CMK (cell line): ENCODE measurements around the gene C3orf38.
"Not testable (repeated sequence)": the region's sequence is repeated elsewhere in the genome, so short reads cannot be mapped to it uniquely, and the experiment has no call there.

Experiments
- DNase-seq: peaks from one replicate; pipeline ENCODE4 v3.0.0-alpha.2; 2010; ENCODE audit warnings: low read depth

The C3orf38 gene

DNA sequence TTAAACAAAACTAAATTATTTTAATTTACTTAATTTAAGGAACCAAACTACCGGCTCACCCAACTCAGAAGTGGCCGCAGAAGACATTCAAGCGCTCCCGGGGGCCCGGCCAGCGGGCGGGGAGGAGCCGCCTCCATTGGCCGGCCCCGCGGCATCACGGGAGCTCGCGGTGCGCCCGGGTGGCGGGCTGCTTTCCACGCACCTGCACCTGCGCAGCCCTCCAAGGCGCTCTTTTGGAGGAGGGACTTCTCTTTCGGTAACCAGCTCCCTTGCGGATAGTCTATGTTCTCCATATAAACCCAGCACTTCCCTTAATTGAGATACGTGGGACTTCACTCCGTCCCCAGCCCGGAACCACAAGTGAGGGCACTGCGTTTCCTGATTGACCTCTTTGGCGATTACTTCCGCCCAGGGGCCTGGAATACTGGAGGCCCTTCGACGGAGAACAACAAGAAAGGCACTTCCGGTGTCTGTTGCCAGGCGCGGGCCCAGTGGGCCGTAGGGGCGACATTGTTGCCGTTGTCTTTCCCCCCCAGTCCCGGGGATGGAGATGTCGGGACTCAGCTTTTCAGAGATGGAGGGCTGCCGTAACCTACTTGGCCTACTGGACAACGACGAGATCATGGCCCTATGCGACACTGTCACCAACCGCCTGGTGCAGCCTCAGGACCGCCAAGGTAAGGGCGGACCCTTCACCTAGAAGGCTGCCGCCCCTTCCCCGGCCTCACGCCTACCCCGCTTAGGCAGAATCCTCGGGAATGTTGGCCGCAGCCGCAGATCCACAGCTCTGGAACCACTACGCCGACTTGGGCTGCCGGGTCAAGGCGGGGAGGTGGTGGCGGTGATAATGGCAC, at the start of gene C3orf38:
Gene C3orf38, plus strand, starts transcription at position 451 of the 854 bp plus-strand sequence. Its CDS starts 94 bp downstream, at position 545.
- no peak for DNase-seq

DNA sequence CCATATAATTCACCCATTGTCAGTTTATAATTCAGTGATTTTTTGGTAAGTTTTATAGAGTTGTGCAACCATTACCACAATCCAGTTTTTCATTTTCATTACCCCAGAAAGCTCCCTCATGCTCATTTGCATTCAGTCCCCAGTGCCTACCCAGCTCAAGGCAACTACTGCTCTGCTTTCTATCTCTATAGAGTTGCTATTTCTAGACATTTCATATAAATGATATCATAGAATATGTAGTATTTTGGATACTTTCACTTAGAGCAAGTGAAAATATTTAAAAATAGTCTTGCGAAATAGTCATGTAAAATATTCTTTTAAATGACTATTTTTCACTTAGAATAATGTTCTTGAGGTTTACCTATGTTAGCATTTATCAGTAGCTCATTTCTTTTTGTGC, 48.6 kb upstream of the C3orf38 start:
- DNase-seq = no peak

- no peak for DNase-seq
Observed at GRCh38 chr3:88105325-88105724, 44.4 kb upstream of the C3orf38 start.

- no peak for DNase-seq
Observed at GRCh38 chr3:88112289-88112688, 37.5 kb upstream of the C3orf38 start.

DNA sequence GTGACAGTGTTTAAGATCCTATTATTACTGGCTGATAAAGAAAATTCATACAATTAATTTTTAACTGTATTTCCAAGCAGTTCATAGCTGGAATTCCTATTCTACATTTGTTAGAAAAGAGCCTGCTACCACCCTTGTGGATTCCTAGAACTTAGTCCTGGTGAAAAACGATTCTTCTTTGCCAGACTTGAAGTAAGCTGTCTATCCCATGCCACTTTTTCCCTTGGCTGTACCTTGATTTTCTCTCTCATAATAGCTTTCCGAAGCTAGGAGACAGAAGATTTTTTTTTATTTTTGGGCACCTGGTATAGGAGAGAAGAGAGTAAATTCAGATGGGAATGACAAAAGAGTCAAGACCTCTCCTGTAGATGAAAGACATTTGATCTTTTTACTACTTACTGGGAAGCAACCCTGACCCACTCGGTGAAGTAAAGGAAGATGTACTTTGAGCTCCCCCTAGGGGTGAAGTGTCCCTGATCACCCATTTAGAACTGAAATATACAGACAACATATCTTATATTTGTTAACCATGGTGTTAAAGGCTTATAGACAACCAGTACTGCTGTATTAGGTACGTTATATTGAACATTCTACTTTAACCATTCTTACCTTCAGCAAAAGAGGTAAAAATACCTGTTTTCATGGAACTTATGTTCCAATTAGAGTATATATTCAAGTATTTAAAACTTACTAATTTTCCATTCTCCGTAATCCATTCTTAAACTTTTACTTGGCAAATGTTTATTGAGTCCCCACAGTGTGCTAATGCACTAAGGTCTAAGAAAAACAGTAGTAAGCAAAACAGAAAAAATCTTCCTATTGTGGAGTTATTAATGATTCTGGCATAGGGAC, 36.2 kb upstream of the C3orf38 start:
- DNase-seq = no peak

GRCh38 chr3:88114878-88115549, 34.7 kb upstream of the C3orf38 start:
- no peak for DNase-seq

- no peak for DNase-seq
Observed at GRCh38 chr3:88117683-88118082, 32.1 kb upstream of the C3orf38 start.

GRCh38 chr3:88118603-88119002, 31.2 kb upstream of the C3orf38 start:
- DNase-seq = not testable (repeated sequence)

- DNase-seq = no peak
Observed at GRCh38 chr3:88123526-88123925, 26.2 kb upstream of the C3orf38 start.

DNA sequence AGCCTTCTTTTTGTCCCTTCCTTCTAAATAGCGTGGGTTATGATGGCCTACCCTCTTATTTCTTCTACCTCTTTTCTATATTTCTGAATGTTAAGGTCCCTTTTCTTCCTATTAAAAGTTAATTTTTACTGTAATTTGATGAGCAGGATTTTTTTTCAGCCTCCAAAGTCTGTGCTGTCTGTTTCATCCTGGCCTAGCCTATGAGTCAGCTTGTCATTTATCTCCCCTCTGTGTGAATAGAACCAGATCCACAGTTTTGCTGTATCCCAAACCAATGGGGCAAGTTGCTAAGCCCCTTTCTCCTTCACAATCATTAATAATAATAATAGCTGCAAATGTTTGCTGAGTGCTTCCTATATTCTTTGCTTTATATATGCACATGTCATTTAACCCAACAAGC, 18.1 kb upstream of the C3orf38 start:
- DNase-seq = no peak

GRCh38 chr3:88132894-88133293, 16.9 kb upstream of the C3orf38 start:
- DNase-seq = no peak

DNA sequence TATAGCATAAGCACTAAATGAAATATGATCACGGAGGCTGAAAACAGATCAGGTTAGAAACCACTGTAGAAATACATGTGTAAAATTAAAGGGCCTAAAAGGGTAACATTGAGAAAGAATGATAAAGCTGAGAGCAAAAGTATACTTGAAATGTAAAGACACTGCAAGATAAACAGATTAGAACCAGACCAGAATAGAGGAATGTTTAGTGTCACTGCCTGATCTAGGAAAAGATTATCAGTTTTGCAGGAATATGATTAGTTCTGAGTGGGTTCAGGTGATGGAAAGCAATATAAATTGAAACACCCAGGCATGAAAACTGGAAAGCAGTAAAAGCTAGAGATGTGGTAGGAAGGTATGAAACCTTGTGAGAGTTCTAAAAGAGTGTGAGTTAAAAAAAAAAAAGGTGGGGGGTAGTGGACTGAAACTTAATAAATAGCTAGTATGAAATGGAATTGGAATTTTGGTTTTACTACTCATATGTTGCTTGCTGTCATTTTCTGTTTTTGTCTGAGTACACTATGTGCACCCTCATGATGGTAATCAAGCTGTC, 16.0 kb upstream of the C3orf38 start:
- DNase-seq = no peak

DNA sequence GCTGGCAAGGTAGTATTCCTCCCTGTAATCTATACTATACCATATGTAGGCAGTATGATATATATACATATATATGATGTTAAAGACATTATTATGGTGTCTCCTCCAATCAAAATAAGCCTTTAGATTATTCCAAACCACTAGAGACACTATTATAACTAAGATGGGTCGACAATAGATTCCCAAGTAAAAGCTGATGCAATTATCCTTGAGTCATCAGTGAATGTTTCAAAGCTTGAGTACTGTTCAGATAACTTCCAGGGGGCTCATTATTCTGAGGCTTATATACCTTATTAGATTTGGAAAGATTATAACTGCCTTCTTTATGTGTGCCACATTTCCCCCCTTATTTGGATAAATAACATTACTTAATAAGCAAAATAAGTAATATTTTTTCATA, 11.9 kb upstream of the C3orf38 start:
- no peak for DNase-seq

- no peak for DNase-seq
Observed at GRCh38 chr3:88141458-88142083, 8.2 kb upstream of the C3orf38 start.

DNA sequence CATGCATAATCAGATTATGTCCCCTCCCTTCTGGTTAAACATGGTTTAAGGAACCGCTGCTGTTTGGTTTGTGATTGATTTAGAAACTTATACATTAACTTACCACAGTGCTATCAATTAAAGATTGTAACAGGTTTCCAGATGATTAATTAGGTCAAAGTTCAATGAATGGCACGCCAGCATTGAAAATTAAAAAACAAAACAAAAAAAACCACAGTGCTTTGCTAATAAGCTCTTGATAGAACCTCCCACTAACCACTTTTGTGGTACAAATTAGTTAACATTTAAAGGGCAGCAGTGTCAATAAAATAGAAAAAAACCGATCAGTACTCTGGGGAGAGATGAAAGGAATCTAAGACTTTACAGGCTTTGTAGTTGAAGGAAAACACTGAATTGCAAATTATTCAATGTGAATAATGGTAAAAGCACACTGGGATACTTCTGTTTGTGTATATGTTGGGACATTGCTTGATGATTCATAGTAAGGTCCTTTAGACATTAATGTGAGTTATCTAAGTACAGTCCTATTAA, 7.6 kb upstream of the C3orf38 start:
- DNase-seq = no peak

GRCh38 chr3:88147261-88147660, 2.5 kb upstream of the C3orf38 start:
- no peak for DNase-seq

DNA sequence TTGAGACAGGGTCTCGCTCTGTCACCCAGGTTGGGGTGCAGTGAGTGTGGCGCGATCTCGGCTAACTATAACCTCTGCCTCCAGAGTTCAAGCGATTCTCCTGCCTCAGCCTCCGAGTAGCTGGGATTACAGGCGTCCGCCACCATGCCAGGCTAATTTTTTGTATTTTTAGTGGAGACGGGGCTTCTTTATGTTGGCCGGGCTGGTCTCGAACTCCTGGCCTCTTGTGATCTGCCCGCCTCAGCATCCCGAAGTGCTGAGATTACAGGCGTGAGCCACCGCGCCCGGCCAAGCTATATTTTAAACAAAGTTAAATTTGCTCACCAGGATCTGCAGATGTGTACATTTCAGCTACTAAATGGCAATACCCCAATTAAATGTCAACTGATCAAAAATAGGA, 1.1 kb upstream of the C3orf38 start:
- no peak for DNase-seq

GRCh38 chr3:88149101-88149508, 654 bp upstream of the C3orf38 start:
- no peak for DNase-seq

- no peak for DNase-seq
Observed at GRCh38 chr3:88150371-88150770, 612 bp downstream of the C3orf38 start.

- no peak for DNase-seq
Observed at GRCh38 chr3:88150806-88151205, 1.0 kb downstream of the C3orf38 start.

DNA sequence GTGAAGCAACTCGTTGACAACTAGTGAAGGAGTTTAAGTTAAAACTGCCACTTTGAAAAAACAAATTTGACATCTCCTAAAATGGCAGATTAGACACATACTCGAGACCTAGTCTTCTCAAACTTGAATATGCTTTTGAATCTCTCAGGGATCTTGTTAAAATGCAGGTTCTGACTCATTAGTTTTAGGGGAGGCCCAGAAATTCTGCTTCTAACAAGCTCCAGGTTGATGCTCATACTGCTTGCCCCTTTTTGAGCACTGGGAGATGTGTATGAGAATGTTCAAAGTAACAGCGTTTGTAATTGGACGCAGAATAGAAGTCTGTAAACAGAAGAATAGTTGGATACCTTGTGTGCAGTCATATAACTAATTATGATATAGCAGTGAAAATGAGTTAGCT, 1.6 kb downstream of the C3orf38 start:
- DNase-seq = no peak

GRCh38 chr3:88152841-88153240, 3.1 kb downstream of the C3orf38 start:
- DNase-seq = no peak
